K562 (cell line): ENCODE data around the gene KRTAP4-11. TPM values are rescaled to one million over a fixed set of nuclear protein-coding genes. Genes with fewer than 3 reads are reported as not detected.

Experiments used
- ATAC-seq: fragments of 200-7000 bp; cut with Tn5 transposase; 3 replicates; pipeline ENCODE4 v1.9.1; 2020; ENCODE audit warnings: moderate library complexity
- BruUV-seq: library from RNA; stranded (reverse); fragments of 400-500 nt; replicated peaks from 2 replicates; lab custom pipeline; 2021; lab: Mats Ljungman, UMichigan
- CTCF ChIA-PET: fragments of 300-600 bp; formaldehyde crosslinking; extraction: SDS; loops from one replicate; lab custom pipeline; 2021; ENCODE audit warnings: low intra/inter-chr PET ratio; lab: Yijun Ruan, JAX
- POLR2A ChIA-PET: fragments of 300-600, 350-650 bp; sonication (Branson Sonifier 250); formaldehyde crosslinking; extraction: SDS; loops from one replicate; lab custom pipeline; 2021; ENCODE audit warnings: antibody characterized with exemption, inconsistent platforms; lab: Yijun Ruan, JAX
- DNase-seq, 4 experiments: peaks; one replicate each; pipeline versions ENCODE4 v3.0.0 to v3.0.0-alpha.2; 2011 to 2018; ENCODE audit warnings: low spot score in 3 of 4, mixed read lengths in 3 of 4; ENCODE audit errors: extremely low read depth in 1 of 4
- FAIRE-seq: peaks from 2 replicates; lab custom pipeline; 2011; peaks lifted over from hg19 to GRCh38; lab: Jason Lieb, UNC
- H2AFZ ChIP-seq: 2 replicates; pipeline ENCODE4 v1.6.0; 2011; ENCODE audit warnings: low read depth, low read length, control low read depth, inconsistent platforms
- H3K27ac ChIP-seq: fragments of 200-600 bp; 3 replicates; pipeline ENCODE4 v1.8.0; 2011; ENCODE audit warnings: low read depth, mild to moderate bottlenecking, control low read depth, inconsistent platforms, low read length, moderate library complexity, mixed read lengths; ENCODE audit errors: extremely low read depth
- H3K27me3 ChIP-seq, 2 experiments: fragments of 300-600 bp in 1 of 2; 2 replicates in 1 of 2; 3 replicates in 1 of 2; pipeline versions ENCODE4 v1.6.0 to v1.8.0; 2011; ENCODE audit warnings: inconsistent platforms in 2 of 2, low read length in 2 of 2, mild to moderate bottlenecking in 1 of 2, mixed read lengths in 1 of 2, moderate library complexity in 1 of 2; ENCODE audit not compliant: control insufficient read depth in 2 of 2, insufficient read depth in 2 of 2
- H3K36me3 ChIP-seq: fragments of 300-600 bp; 3 replicates; pipeline ENCODE4 v1.8.0; 2011; ENCODE audit warnings: mild to moderate bottlenecking, low read length, inconsistent platforms; ENCODE audit not compliant: control insufficient read depth, insufficient read depth
- H3K4me1 ChIP-seq, 2 experiments: fragments of 200-600 bp in 1 of 2; replicated peaks in 1 of 2; 2 replicates in 1 of 2; 3 replicates in 1 of 2; pipeline versions ENCODE4 v1.5.1 to v1.8.0; 2011; ENCODE audit warnings: inconsistent platforms in 2 of 2, low read length in 2 of 2, mild to moderate bottlenecking in 1 of 2, mixed read lengths in 1 of 2, moderate library complexity in 1 of 2; ENCODE audit not compliant: control insufficient read depth in 2 of 2, insufficient read depth in 2 of 2
- H3K4me2 ChIP-seq: 2 replicates; pipeline ENCODE4 v1.6.1; 2011; ENCODE audit warnings: low read length, control low read depth, inconsistent platforms, mixed read lengths; ENCODE audit not compliant: insufficient read depth
- H3K4me3 ChIP-seq: fragments of 200-600 bp; sonication (generic), shearing (Covaris generic); 2 replicates; pipeline ENCODE4 v1.5.1; 2016; ENCODE audit warnings: control low read depth, inconsistent platforms
- H3K79me2 ChIP-seq: fragments of 200-600 bp; 3 replicates; pipeline ENCODE4 v1.8.0; 2011; ENCODE audit warnings: low read length, inconsistent platforms; ENCODE audit not compliant: control insufficient read depth, insufficient read depth
- H3K9ac ChIP-seq, 2 experiments: 2 replicates each; pipeline versions ENCODE4 v1.6.0 to v1.6.1; 2011; ENCODE audit warnings: low read depth in 2 of 2, low read length in 2 of 2, control low read depth in 1 of 2, inconsistent platforms in 1 of 2, mild to moderate bottlenecking in 1 of 2, mixed read lengths in 1 of 2; ENCODE audit not compliant: insufficient read depth in 1 of 2
- H3K9me1 ChIP-seq: one replicate; pipeline ENCODE4 v1.6.0; 2011; ENCODE audit warnings: inconsistent platforms, mild to moderate bottlenecking, low read length, moderate library complexity; ENCODE audit not compliant: control insufficient read depth, insufficient read depth
- H3K9me3 ChIP-seq: replicated peaks from 2 replicates; pipeline ENCODE4 v1.5.1; 2011; ENCODE audit warnings: low read depth, low read length, inconsistent platforms; ENCODE audit not compliant: control insufficient read depth, insufficient read depth
- H4K20me1 ChIP-seq: replicated peaks from 2 replicates; pipeline ENCODE4 v1.6.1; 2011; ENCODE audit warnings: low read length, inconsistent platforms, mixed read lengths; ENCODE audit not compliant: control insufficient read depth, insufficient read depth
- BDP1 ChIP-seq: IDR thresholded peaks from 3 replicates; pipeline ENCODE4 v1.6.1; 2011; ENCODE audit not compliant: insufficient read length, insufficient read depth
- BRD9 ChIP-seq: fragments of 450-650 bp; IDR thresholded peaks from 2 replicates; pipeline ENCODE4 v1.6.1; 2018; ENCODE audit warnings: low read depth; ENCODE audit not compliant: partially characterized antibody
- KDM1A ChIP-seq, 2 experiments: fragments of 450-650 bp; IDR thresholded peaks; 2 replicates each; pipeline ENCODE4 v1.6.1; 2016; ENCODE audit warnings: mild to moderate bottlenecking in 2 of 2
- MAFG ChIP-seq: fragments of 450-650 bp; conservative IDR thresholded peaks from 2 replicates; pipeline ENCODE4 v1.6.1; 2016; ENCODE audit warnings: missing genetic modification characterization, missing compliant biosample characterization
- MTA1 ChIP-seq: fragments of 450-650 bp; IDR thresholded peaks from 2 replicates; pipeline ENCODE4 v1.6.1; 2017; ENCODE audit warnings: borderline replicate concordance
- NEUROD1 ChIP-seq: fragments of 150-350 bp; IDR thresholded peaks from 2 replicates; pipeline ENCODE4 v1.6.1; 2014; ENCODE audit warnings: borderline replicate concordance, low read length, low read depth; ENCODE audit not compliant: partially characterized antibody
- NR0B1 ChIP-seq: fragments of 450-650 bp; IDR thresholded peaks from one replicate; pipeline ENCODE4 v1.6.1; 2018; ENCODE audit warnings: mild to moderate bottlenecking, moderate library complexity; ENCODE audit not compliant: partially characterized antibody
- PHB ChIP-seq: fragments of 250-450 bp; sonication (Bioruptor Pico); IDR thresholded peaks from 2 replicates; pipeline ENCODE4 v1.5.0; 2021
- RBM17 ChIP-seq: fragments of 200-400 bp; formaldehyde crosslinking; IDR thresholded peaks from 2 replicates; pipeline ENCODE4 v1.6.1; 2017; ENCODE audit warnings: low read depth, mild to moderate bottlenecking, low read length, borderline replicate concordance
- SAP30 ChIP-seq: fragments of 200-600 bp; sonication (generic); IDR thresholded peaks from 2 replicates; pipeline ENCODE4 v1.6.1; 2012; ENCODE audit warnings: borderline replicate concordance, low read depth, mild to moderate bottlenecking, moderate library complexity, low read length, control low read depth, inconsistent platforms; ENCODE audit not compliant: insufficient read depth, poor library complexity, severe bottlenecking
- TCF3 ChIP-seq: sonication (generic); formaldehyde crosslinking; IDR thresholded peaks from 2 replicates; pipeline ENCODE4 v1.4.0; 2020; ENCODE audit warnings: mild to moderate bottlenecking, missing genetic modification reagents
- TCF7 ChIP-seq: sonication (generic); IDR thresholded peaks from 2 replicates; pipeline ENCODE4 v1.6.1; 2016; ENCODE audit warnings: antibody characterized with exemption, borderline replicate concordance
- TFAM ChIP-seq: fragments of 250-450 bp; sonication (Bioruptor Pico); conservative IDR thresholded peaks from 2 replicates; pipeline ENCODE4 v1.5.0; 2021; ENCODE audit warnings: mild to moderate bottlenecking, moderate library complexity
- TSC22D4 ChIP-seq: fragments of 450-650 bp; IDR thresholded peaks from 2 replicates; pipeline ENCODE4 v1.6.1; 2016; ENCODE audit warnings: missing genetic modification characterization, missing biosample characterization, control low read depth
- ZFP91 ChIP-seq: sonication (generic); formaldehyde crosslinking; IDR thresholded peaks from 2 replicates; pipeline ENCODE4 v1.8.0; 2022; ENCODE audit warnings: mild to moderate bottlenecking, missing genetic modification reagents
- ZHX1 ChIP-seq: fragments of 150-350 bp; conservative IDR thresholded peaks from 2 replicates; pipeline ENCODE4 v1.6.1; 2014; ENCODE audit warnings: low read length
- WGBS: fragments of 100-300 bp; shearing (Covaris generic); methylation state at CpG from one replicate; pipeline ENCODE4 v1.1.6; 2016; ENCODE audit warnings: low coverage, mixed read lengths; ENCODE audit not compliant: insufficient coverage; ENCODE audit errors: missing lambda C conversion rate; 5-methylcytosine and 5-hydroxymethylcytosine counted together
- in situ Hi-C: fragments of 300-500 bp; cut with MboI; formaldehyde crosslinking; loops from 4 replicates; pipeline ENCODE4 v1.15.0; 2018; ENCODE audit warnings: inconsistent platforms, mixed read lengths
- intact Hi-C: fragments of 100-400 bp; cut with micrococcal nuclease; formaldehyde crosslinking; loops from 2 replicates; pipeline ENCODE4 v1.14.2; 2022
- polyA plus RNA-seq, 8 experiments: library from polyadenylated mRNA; depleted of rRNA in 4 of 8; stranded (reverse) in 5 of 8; unstranded in 3 of 8; fragments of >200 nt; fragmentation: Nextera tagmentation in 2 of 8; fragmentation: Illumina TruSeq in 1 of 8; extraction: Ambion mirVana in 2 of 8; extraction: Trizol in 1 of 8; gene quantifications; 2 replicates each; pipeline versions ENCODE4 v1.2.1 to v1.2.3, GENCODE V29; 2011 to 2014; ENCODE audit warnings: inconsistent platforms in 1 of 8, missing spikeins in 1 of 8
- total RNA-seq, 7 experiments: library from RNA; depleted of rRNA in 6 of 7; stranded (reverse); fragments of >200 nt in 6 of 7; fragmentation: Illumina TruSeq in 2 of 7; extraction: Trizol in 2 of 7; gene quantifications; 2 replicates each; pipeline versions ENCODE4 v1.2.1 to v1.2.3, GENCODE V29; 2011 to 2021; ENCODE audit warnings: low replicate concordance in 1 of 7

KRTAP4-11 gene
- total and polyA plus RNA-seq, 9 of the 15 experiments (the other 6 are each of a cell fraction or from before 2014, with no cell fraction given) = not detected

- no peak for TF ChIP-seq MTA1
- no peak for TF ChIP-seq RBM17
- no peak for TF ChIP-seq ZHX1
- no peak for TF ChIP-seq NEUROD1
- no peak for TF ChIP-seq NR0B1
- TF ChIP-seq KDM1A (IDR thresholded peaks at IDR 0.05) = no peak
- TF ChIP-seq TSC22D4 = no peak
- TF ChIP-seq, all 486 proteins: peak for 0
These were observed 20.1 kb downstream of the KRTAP4-11 start, which contains the start of gene KRTAP4-8 (continued) for GRCh38 chr17:41098042-41098441.

- DNase-seq (no peak), FAIRE-seq (no peak), ATAC-seq (no peak)
- H3K9me1 ChIP-seq = no peaks in the 10 kb centered on the region
- intact Hi-C loops (no loop called here), in situ Hi-C loops (no loop called here)
- no TSS peak for BruUV-seq
- H3K9ac ChIP-seq = no peak overlapping the region
- peaks cover 0 to 7% of the 10 kb centered on the region in 2 experiments; a peak in 1 of 5 replicates for H3K27me3 ChIP-seq
- CTCF ChIA-PET = no interaction called here
- WGBS = 14% methylated on average over 7 of the region's 7 CpGs
- POLR2A ChIA-PET = interaction anchor here (0.5 kb wide), 1 partner anchor 259 kb away, joined by 3 read pairs; no protein-coding TSS in a partner anchor
- no peak overlapping the region for H3K4me3 ChIP-seq
- no peak overlapping the region for H3K4me2 ChIP-seq
- H3K9me3 ChIP-seq = no peaks in the 10 kb centered on the region
- no peaks in the 10 kb centered on the region for H3K4me1 ChIP-seq
- no peaks in the 10 kb centered on the region for H3K36me3 ChIP-seq
- H3K27ac ChIP-seq = no peak overlapping the region
- TF ChIP-seq ZFP91 (CRISPR knock-in tag) (no peak), TFAM (CRISPR knock-in tag) (no peak), BDP1 (no peak), PHB (CRISPR knock-in tag) (no peak), TCF3 (no peak), BRD9 (no peak), SAP30 (no peak), MAFG (tag) (no peak), TCF7 (no peak)
- H2AFZ ChIP-seq = no peak overlapping the region
- H3K79me2 ChIP-seq = no peaks in the 10 kb centered on the region
- H4K20me1 ChIP-seq = no peaks in the 10 kb centered on the region
These were observed 22.1 kb downstream of the KRTAP4-11 start for GRCh38 chr17:41096055-41096454.
